K562 (cell line): Measurements from ENCODE around the gene SNX3. TPM values are rescaled to one million over a fixed set of nuclear protein-coding genes. Genes with fewer than 3 reads are reported as not detected.

Source experiments
- ATAC-seq: fragments of 200-7000 bp; cut with Tn5 transposase; 3 replicates; pipeline ENCODE4 v1.9.1; 2020; ENCODE audit warnings: moderate library complexity
- BruUV-seq: library from RNA; stranded (reverse); fragments of 400-500 nt; replicated peaks from 2 replicates; lab custom pipeline; 2021; lab: Mats Ljungman, UMichigan
- CTCF ChIA-PET: fragments of 300-600 bp; formaldehyde crosslinking; extraction: SDS; loops from one replicate; lab custom pipeline; 2021; ENCODE audit warnings: low intra/inter-chr PET ratio; lab: Yijun Ruan, JAX
- POLR2A ChIA-PET: fragments of 300-600, 350-650 bp; sonication (Branson Sonifier 250); formaldehyde crosslinking; extraction: SDS; loops from one replicate; lab custom pipeline; 2021; ENCODE audit warnings: antibody characterized with exemption, inconsistent platforms; lab: Yijun Ruan, JAX
- DNase-seq, 4 experiments: peaks; one replicate each; pipeline versions ENCODE4 v3.0.0 to v3.0.0-alpha.2; 2011 to 2018; ENCODE audit warnings: low spot score in 3 of 4, mixed read lengths in 3 of 4; ENCODE audit errors: extremely low read depth in 1 of 4
- FAIRE-seq: peaks from 2 replicates; lab custom pipeline; 2011; peaks lifted over from hg19 to GRCh38; lab: Jason Lieb, UNC
- H2AFZ ChIP-seq: 2 replicates; pipeline ENCODE4 v1.6.0; 2011; ENCODE audit warnings: low read depth, low read length, control low read depth, inconsistent platforms
- H3K27ac ChIP-seq: fragments of 200-600 bp; 3 replicates; pipeline ENCODE4 v1.8.0; 2011; ENCODE audit warnings: low read depth, mild to moderate bottlenecking, control low read depth, inconsistent platforms, low read length, moderate library complexity, mixed read lengths; ENCODE audit errors: extremely low read depth
- H3K27me3 ChIP-seq, 2 experiments: fragments of 300-600 bp in 1 of 2; 2 replicates in 1 of 2; 3 replicates in 1 of 2; pipeline versions ENCODE4 v1.6.0 to v1.8.0; 2011; ENCODE audit warnings: inconsistent platforms in 2 of 2, low read length in 2 of 2, mild to moderate bottlenecking in 1 of 2, mixed read lengths in 1 of 2, moderate library complexity in 1 of 2; ENCODE audit not compliant: control insufficient read depth in 2 of 2, insufficient read depth in 2 of 2
- H3K36me3 ChIP-seq: fragments of 300-600 bp; 3 replicates; pipeline ENCODE4 v1.8.0; 2011; ENCODE audit warnings: mild to moderate bottlenecking, low read length, inconsistent platforms; ENCODE audit not compliant: control insufficient read depth, insufficient read depth
- H3K4me1 ChIP-seq, 2 experiments: fragments of 200-600 bp in 1 of 2; replicated peaks in 1 of 2; 2 replicates in 1 of 2; 3 replicates in 1 of 2; pipeline versions ENCODE4 v1.5.1 to v1.8.0; 2011; ENCODE audit warnings: inconsistent platforms in 2 of 2, low read length in 2 of 2, mild to moderate bottlenecking in 1 of 2, mixed read lengths in 1 of 2, moderate library complexity in 1 of 2; ENCODE audit not compliant: control insufficient read depth in 2 of 2, insufficient read depth in 2 of 2
- H3K4me2 ChIP-seq: 2 replicates; pipeline ENCODE4 v1.6.1; 2011; ENCODE audit warnings: low read length, control low read depth, inconsistent platforms, mixed read lengths; ENCODE audit not compliant: insufficient read depth
- H3K4me3 ChIP-seq: fragments of 200-600 bp; sonication (generic), shearing (Covaris generic); 2 replicates; pipeline ENCODE4 v1.5.1; 2016; ENCODE audit warnings: control low read depth, inconsistent platforms
- H3K79me2 ChIP-seq: fragments of 200-600 bp; 3 replicates; pipeline ENCODE4 v1.8.0; 2011; ENCODE audit warnings: low read length, inconsistent platforms; ENCODE audit not compliant: control insufficient read depth, insufficient read depth
- H3K9ac ChIP-seq, 2 experiments: 2 replicates each; pipeline versions ENCODE4 v1.6.0 to v1.6.1; 2011; ENCODE audit warnings: low read depth in 2 of 2, low read length in 2 of 2, control low read depth in 1 of 2, inconsistent platforms in 1 of 2, mild to moderate bottlenecking in 1 of 2, mixed read lengths in 1 of 2; ENCODE audit not compliant: insufficient read depth in 1 of 2
- H3K9me1 ChIP-seq: one replicate; pipeline ENCODE4 v1.6.0; 2011; ENCODE audit warnings: inconsistent platforms, mild to moderate bottlenecking, low read length, moderate library complexity; ENCODE audit not compliant: control insufficient read depth, insufficient read depth
- H3K9me3 ChIP-seq: replicated peaks from 2 replicates; pipeline ENCODE4 v1.5.1; 2011; ENCODE audit warnings: low read depth, low read length, inconsistent platforms; ENCODE audit not compliant: control insufficient read depth, insufficient read depth
- H4K20me1 ChIP-seq: replicated peaks from 2 replicates; pipeline ENCODE4 v1.6.1; 2011; ENCODE audit warnings: low read length, inconsistent platforms, mixed read lengths; ENCODE audit not compliant: control insufficient read depth, insufficient read depth
- ELK1 ChIP-seq: sonication (generic); formaldehyde crosslinking; IDR thresholded peaks from 2 replicates; pipeline ENCODE4 v1.8.1; 2022; ENCODE audit warnings: missing genetic modification reagents
- KHSRP ChIP-seq: fragments of 450-650 bp; IDR thresholded peaks from 2 replicates; pipeline ENCODE4 v1.6.1; 2017
- LEF1 ChIP-seq: fragments of 450-650 bp; IDR thresholded peaks from 2 replicates; pipeline ENCODE4 v1.6.1; 2016; ENCODE audit warnings: mild to moderate bottlenecking
- WGBS: fragments of 100-300 bp; shearing (Covaris generic); methylation state at CpG from one replicate; pipeline ENCODE4 v1.1.6; 2016; ENCODE audit warnings: low coverage, mixed read lengths; ENCODE audit not compliant: insufficient coverage; ENCODE audit errors: missing lambda C conversion rate; 5-methylcytosine and 5-hydroxymethylcytosine counted together
- in situ Hi-C: fragments of 300-500 bp; cut with MboI; formaldehyde crosslinking; loops from 4 replicates; pipeline ENCODE4 v1.15.0; 2018; ENCODE audit warnings: inconsistent platforms, mixed read lengths
- intact Hi-C: fragments of 100-400 bp; cut with micrococcal nuclease; formaldehyde crosslinking; loops from 2 replicates; pipeline ENCODE4 v1.14.2; 2022
- polyA plus RNA-seq, 8 experiments: library from polyadenylated mRNA; depleted of rRNA in 4 of 8; stranded (reverse) in 5 of 8; unstranded in 3 of 8; fragments of >200 nt; fragmentation: Nextera tagmentation in 2 of 8; fragmentation: Illumina TruSeq in 1 of 8; extraction: Ambion mirVana in 2 of 8; extraction: Trizol in 1 of 8; gene quantifications; 2 replicates each; pipeline versions ENCODE4 v1.2.1 to v1.2.3, GENCODE V29; 2011 to 2014; ENCODE audit warnings: inconsistent platforms in 1 of 8, missing spikeins in 1 of 8
- total RNA-seq, 7 experiments: library from RNA; depleted of rRNA in 6 of 7; stranded (reverse); fragments of >200 nt in 6 of 7; fragmentation: Illumina TruSeq in 2 of 7; extraction: Trizol in 2 of 7; gene quantifications; 2 replicates each; pipeline versions ENCODE4 v1.2.1 to v1.2.3, GENCODE V29; 2011 to 2021; ENCODE audit warnings: low replicate concordance in 1 of 7
- TF ChIP-seq, protein P1 (sequence below): fragments of 200-400 bp; formaldehyde crosslinking; IDR thresholded peaks from 2 replicates; pipeline ENCODE4 v1.6.1; 2017; ENCODE audit warnings: mild to moderate bottlenecking, low read depth, low read length, moderate library complexity
- TF ChIP-seq, protein P2 (sequence below): sonication (generic); formaldehyde crosslinking; IDR thresholded peaks from 2 replicates; pipeline ENCODE4 v1.8.1; 2023; ENCODE audit warnings: mild to moderate bottlenecking, missing genetic modification reagents
- TF ChIP-seq, protein P3 (sequence below): fragments of 450-650 bp; IDR thresholded peaks from one replicate; pipeline ENCODE4 v1.6.1; 2018; ENCODE audit warnings: mild to moderate bottlenecking, moderate library complexity; ENCODE audit not compliant: partially characterized antibody
- TF ChIP-seq, protein P4 (sequence below): fragments of 250-450 bp; sonication (Bioruptor Pico); IDR thresholded peaks from 2 replicates; pipeline ENCODE4 v1.8.0; 2022; ENCODE audit warnings: inconsistent platforms
- TF ChIP-seq, protein P5 (sequence below), 2 experiments: fragments of 250-450 bp in 1 of 2; fragments of 450-650 bp in 1 of 2; sonication (Bioruptor Pico) in 1 of 2; IDR thresholded peaks; 2 replicates each; pipeline versions ENCODE4 v1.6.1 to v1.8.0; 2016 to 2021; ENCODE audit warnings: mild to moderate bottlenecking in 2 of 2, moderate library complexity in 2 of 2, missing compliant biosample characterization in 1 of 2, missing genetic modification characterization in 1 of 2

The SNX3 gene
- total and polyA plus RNA-seq, 9 of the 15 experiments (the other 6 are each of a cell fraction or from before 2014, with no cell fraction given) = 48.9 to 410 (median 159) TPM

- in situ Hi-C loops (no loop called here), intact Hi-C loops (loop anchor here (5.0 to 10.0 kb wide), 2 partner anchors 75 to 137 kb away; no protein-coding TSS in a partner anchor)
- Histone ChIP-seq H3K79me2 (peaks cover 99% of the 10 kb centered on the region), H3K9ac (no peak overlapping the region), H3K36me3 (peaks cover 67% of the 10 kb centered on the region; the same call in 2 of the 3 replicates), H4K20me1 (peaks cover 8% of the 10 kb centered on the region), H3K4me3 (no peak overlapping the region), H2AFZ (no peak overlapping the region), H3K4me2 (no peak overlapping the region), H3K9me1 (no peaks in the 10 kb centered on the region), H3K27me3 (no peaks in the 10 kb centered on the region), H3K27ac (no peak overlapping the region), H3K4me1 (peaks cover 3 to 9% of the 10 kb centered on the region in 2 experiments; a peak in 4 of 5 replicates), H3K9me3 (no peaks in the 10 kb centered on the region)
- DNase-seq = no peak
- no TSS peak for BruUV-seq
- WGBS = 96% methylated on average over 5 of the region's 5 CpGs
- ChIA-PET POLR2A (interaction anchor here (0.6 to 2.6 kb wide), 6 partner anchors 9 to 597 kb away, joined by 3 to 12 read pairs (median 4); partner anchors contain the start of gene SNX3), CTCF (no interaction called here)
- no peak for FAIRE-seq
- no peak for ATAC-seq
- TF ChIP-seq, protein P1, sequence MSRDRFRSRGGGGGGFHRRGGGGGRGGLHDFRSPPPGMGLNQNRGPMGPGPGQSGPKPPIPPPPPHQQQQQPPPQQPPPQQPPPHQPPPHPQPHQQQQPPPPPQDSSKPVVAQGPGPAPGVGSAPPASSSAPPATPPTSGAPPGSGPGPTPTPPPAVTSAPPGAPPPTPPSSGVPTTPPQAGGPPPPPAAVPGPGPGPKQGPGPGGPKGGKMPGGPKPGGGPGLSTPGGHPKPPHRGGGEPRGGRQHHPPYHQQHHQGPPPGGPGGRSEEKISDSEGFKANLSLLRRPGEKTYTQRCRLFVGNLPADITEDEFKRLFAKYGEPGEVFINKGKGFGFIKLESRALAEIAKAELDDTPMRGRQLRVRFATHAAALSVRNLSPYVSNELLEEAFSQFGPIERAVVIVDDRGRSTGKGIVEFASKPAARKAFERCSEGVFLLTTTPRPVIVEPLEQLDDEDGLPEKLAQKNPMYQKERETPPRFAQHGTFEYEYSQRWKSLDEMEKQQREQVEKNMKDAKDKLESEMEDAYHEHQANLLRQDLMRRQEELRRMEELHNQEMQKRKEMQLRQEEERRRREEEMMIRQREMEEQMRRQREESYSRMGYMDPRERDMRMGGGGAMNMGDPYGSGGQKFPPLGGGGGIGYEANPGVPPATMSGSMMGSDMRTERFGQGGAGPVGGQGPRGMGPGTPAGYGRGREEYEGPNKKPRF = no peak
- no peak for TF ChIP-seq ELK1 (CRISPR knock-in tag)
- TF ChIP-seq KHSRP = no peak
- TF ChIP-seq, protein P2, sequence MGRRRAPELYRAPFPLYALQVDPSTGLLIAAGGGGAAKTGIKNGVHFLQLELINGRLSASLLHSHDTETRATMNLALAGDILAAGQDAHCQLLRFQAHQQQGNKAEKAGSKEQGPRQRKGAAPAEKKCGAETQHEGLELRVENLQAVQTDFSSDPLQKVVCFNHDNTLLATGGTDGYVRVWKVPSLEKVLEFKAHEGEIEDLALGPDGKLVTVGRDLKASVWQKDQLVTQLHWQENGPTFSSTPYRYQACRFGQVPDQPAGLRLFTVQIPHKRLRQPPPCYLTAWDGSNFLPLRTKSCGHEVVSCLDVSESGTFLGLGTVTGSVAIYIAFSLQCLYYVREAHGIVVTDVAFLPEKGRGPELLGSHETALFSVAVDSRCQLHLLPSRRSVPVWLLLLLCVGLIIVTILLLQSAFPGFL (CRISPR knock-in tag) = no peak
- no peak for TF ChIP-seq LEF1
- TF ChIP-seq, protein P3, sequence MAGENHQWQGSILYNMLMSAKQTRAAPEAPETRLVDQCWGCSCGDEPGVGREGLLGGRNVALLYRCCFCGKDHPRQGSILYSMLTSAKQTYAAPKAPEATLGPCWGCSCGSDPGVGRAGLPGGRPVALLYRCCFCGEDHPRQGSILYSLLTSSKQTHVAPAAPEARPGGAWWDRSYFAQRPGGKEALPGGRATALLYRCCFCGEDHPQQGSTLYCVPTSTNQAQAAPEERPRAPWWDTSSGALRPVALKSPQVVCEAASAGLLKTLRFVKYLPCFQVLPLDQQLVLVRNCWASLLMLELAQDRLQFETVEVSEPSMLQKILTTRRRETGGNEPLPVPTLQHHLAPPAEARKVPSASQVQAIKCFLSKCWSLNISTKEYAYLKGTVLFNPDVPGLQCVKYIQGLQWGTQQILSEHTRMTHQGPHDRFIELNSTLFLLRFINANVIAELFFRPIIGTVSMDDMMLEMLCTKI = no peak
- TF ChIP-seq, protein P4, sequence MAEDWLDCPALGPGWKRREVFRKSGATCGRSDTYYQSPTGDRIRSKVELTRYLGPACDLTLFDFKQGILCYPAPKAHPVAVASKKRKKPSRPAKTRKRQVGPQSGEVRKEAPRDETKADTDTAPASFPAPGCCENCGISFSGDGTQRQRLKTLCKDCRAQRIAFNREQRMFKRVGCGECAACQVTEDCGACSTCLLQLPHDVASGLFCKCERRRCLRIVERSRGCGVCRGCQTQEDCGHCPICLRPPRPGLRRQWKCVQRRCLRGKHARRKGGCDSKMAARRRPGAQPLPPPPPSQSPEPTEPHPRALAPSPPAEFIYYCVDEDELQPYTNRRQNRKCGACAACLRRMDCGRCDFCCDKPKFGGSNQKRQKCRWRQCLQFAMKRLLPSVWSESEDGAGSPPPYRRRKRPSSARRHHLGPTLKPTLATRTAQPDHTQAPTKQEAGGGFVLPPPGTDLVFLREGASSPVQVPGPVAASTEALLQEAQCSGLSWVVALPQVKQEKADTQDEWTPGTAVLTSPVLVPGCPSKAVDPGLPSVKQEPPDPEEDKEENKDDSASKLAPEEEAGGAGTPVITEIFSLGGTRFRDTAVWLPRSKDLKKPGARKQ (CRISPR knock-in tag) = no peak
- TF ChIP-seq, protein P5, sequence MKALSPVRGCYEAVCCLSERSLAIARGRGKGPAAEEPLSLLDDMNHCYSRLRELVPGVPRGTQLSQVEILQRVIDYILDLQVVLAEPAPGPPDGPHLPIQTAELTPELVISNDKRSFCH (CRISPR knock-in tag; IDR thresholded peaks at IDR 0.05) = no peak
- TF ChIP-seq, protein P5 (tag; IDR thresholded peaks at IDR 0.05) = no peak
Observed at GRCh38 chr6:108252055-108252454, 8.8 kb downstream of the SNX3 start.
